VCaP (cell line): Measurements from ENCODE around the gene REEP5.
"Not testable (repeated sequence)": the region's sequence is repeated elsewhere in the genome, so short reads cannot be mapped to it uniquely, and the experiment has no call there.

Source experiments
- H3K27ac ChIP-seq: fragments of 450-650 bp; 2 replicates; pipeline ENCODE4 v1.5.1; 2017
- CTCF ChIP-seq: fragments of 450-650 bp; conservative IDR thresholded peaks from 2 replicates; pipeline ENCODE4 v1.5.1; 2017; ENCODE audit warnings: mild to moderate bottlenecking, moderate library complexity

The REEP5 gene

GRCh38 chr5:112917453-112917995 is 4.5 kb downstream of the REEP5 start:
- no peak overlapping the region for H3K27ac ChIP-seq
- no peak for TF ChIP-seq CTCF

DNA sequence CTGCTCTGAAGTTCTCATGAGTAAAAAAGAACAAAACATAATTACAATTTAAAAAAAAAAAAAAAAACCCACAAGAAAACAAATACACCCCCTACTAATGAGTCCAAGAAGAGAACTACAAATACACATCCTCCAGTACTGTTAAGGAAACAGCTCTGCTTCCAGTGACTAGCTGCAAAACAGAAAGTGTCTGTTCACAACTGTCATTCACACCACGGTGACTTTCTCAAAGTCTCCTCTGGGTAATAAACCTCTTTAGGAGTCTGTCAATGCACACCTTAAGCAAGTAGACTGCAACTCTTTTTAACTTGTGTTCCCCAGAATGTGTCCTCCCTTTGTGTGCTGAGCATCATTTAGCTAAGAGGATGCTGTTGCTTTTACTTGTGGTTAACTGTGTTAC is 6.2 kb downstream of the REEP5 start:
- TF ChIP-seq CTCF: no peak
- no peak overlapping the region for H3K27ac ChIP-seq

- TF ChIP-seq CTCF: no peak
- no peak overlapping the region for H3K27ac ChIP-seq
Measured at GRCh38 chr5:112914584-112914983, 7.4 kb downstream of the REEP5 start.

DNA sequence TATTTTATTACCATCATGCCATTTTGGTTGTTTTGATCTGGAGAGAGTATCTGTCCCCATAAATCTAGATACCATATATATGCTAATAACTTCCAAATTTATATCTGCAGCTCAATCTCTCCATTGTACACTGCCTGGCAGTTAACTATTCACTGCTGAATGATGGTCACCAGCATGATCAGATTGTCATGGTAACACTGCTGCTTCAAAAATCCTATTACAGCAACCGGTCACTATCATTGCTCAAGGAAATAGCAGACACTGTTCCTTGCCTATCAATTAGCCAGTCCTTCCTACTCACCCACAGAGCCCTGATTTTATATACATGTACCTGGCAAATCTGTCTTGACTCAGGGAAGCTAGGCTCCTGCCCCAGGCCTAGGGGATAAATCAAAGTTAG is 11.5 kb downstream of the REEP5 start:
- TF ChIP-seq CTCF: no peak
- H3K27ac ChIP-seq: no peak overlapping the region

GRCh38 chr5:112908854-112909253 is 13.2 kb downstream of the REEP5 start:
- H3K27ac ChIP-seq: no peak overlapping the region
- no peak for TF ChIP-seq CTCF

GRCh38 chr5:112907166-112907631 is 14.8 kb downstream of the REEP5 start:
- H3K27ac ChIP-seq: no peak overlapping the region
- no peak for TF ChIP-seq CTCF

DNA sequence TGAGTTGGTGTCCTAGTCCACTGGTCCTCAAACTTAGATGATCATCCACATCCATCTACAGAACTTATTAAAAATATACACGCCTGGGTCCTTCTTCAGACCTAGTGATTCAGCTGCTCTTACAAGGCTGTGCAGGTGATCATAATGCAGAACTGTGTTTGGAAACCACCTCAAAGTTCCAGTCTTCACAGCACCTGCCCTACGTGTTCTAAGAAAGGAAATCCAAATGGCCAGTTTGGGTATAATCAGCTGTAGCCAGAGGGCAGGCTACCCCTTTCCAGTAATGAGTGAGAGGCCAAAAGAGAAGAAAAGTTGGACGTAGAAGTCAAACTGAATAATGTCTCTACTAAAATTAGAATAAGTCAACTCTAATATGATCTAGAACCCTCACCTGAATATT is 15.4 kb downstream of the REEP5 start:
- TF ChIP-seq CTCF: no peak
- H3K27ac ChIP-seq: no peak overlapping the region

- not testable (repeated sequence) for H3K27ac ChIP-seq
Measured at GRCh38 chr5:112904996-112905395, 17.0 kb downstream of the REEP5 start.
